ENCODE measurements around the gene CYP2R1. TPM values are rescaled to one million over a fixed set of nuclear protein-coding genes. Genes with fewer than 3 reads are reported as not detected.

CYP2R1 gene
- total and polyA plus RNA-seq, 10 donors, result 9.6 to 45.0 (median 21.3) TPM

- intact Hi-C loops (cut with DNase I; ENCODE audit: low total_unique reads), result no loop called here
- Histone ChIP-seq H3K4me3 (no peak overlapping the region), H3K27me3 (replicated peaks in 1 of 7) (no peaks in the 10 kb centered on the region), H3K36me3 (no peaks in the 10 kb centered on the region), H3K4me1 (peaks cover 8 to 49% (median 20%) of the 10 kb centered on the region in 6 donors), H3K27ac (peak overlapping the region in 5 of 8 donors; percentile 12 to 64 (median 41)), H3K9me3 (no peaks in the 10 kb centered on the region)
- 45 to 70% (median 54%) methylated on average over 5 of the region's 5 CpGs for WGBS, 5 donors
- DNase-seq, result peak; percentile 71
- no peak for TF ChIP-seq CTCF (IDR thresholded peaks at IDR 0.05 in 8 of 11, conservative IDR thresholded peaks at IDR 0.05 in 3 of 11)
- TF ChIP-seq POLR2A (IDR thresholded peaks at IDR 0.05), result no peak
- TF ChIP-seq POLR2AphosphoS5 (IDR thresholded peaks at IDR 0.05), result peak in 1 of 3 donors; percentile 68
These were observed 2.9 kb upstream of the CYP2R1 start for GRCh38 chr11:14894657-14895598.

- no peaks in the 10 kb centered on the region for H3K27me3 ChIP-seq (replicated peaks in 1 of 7)
- WGBS, 5 donors, result 89 to 96% (median 91%) methylated on average over 2 of the region's 2 CpGs
- intact Hi-C loops (cut with DNase I; ENCODE audit: low total_unique reads), result no loop called here
- H3K36me3 ChIP-seq, result no peaks in the 10 kb centered on the region
- TF ChIP-seq POLR2AphosphoS5 (IDR thresholded peaks at IDR 0.05) (no peak), CTCF (IDR thresholded peaks at IDR 0.05 in 8 of 11, conservative IDR thresholded peaks at IDR 0.05 in 3 of 11) (no peak), POLR2A (IDR thresholded peaks at IDR 0.05) (no peak)
- H3K4me3 ChIP-seq, result peak overlapping the region; percentile 72 to 79 (median 76)
- peak overlapping the region in 7 of 8 donors; percentile 94 to 97 (median 96) for H3K27ac ChIP-seq
- no peaks in the 10 kb centered on the region for H3K9me3 ChIP-seq
- DNase-seq, result no peak
- H3K4me1 ChIP-seq, result peaks cover 8 to 60% (median 29%) of the 10 kb centered on the region in 6 donors
These were observed 546 bp upstream of the CYP2R1 start for GRCh38 chr11:14892577-14892976.

- peak; percentile 96 for DNase-seq
- Histone ChIP-seq H3K27ac (peak overlapping the region; percentile 90 to 97 (median 96)), H3K9me3 (no peaks in the 10 kb centered on the region), H3K4me3 (peak overlapping the region; percentile 72 to 79 (median 76)), H3K27me3 (replicated peaks in 1 of 7) (no peaks in the 10 kb centered on the region), H3K36me3 (no peaks in the 10 kb centered on the region), H3K4me1 (peaks cover 8 to 71% (median 29%) of the 10 kb centered on the region in 6 donors)
- 0 to 1% (median 0%) methylated on average over 30 to 67 of the region's 67 CpGs for WGBS, 5 donors
- intact Hi-C loops (cut with DNase I; ENCODE audit: low total_unique reads), result no loop called here
- peak; percentile 95 to 97 (median 96) for TF ChIP-seq POLR2AphosphoS5 (IDR thresholded peaks at IDR 0.05)
- peak in 2 of 3 donors; percentile 34 to 45 for TF ChIP-seq POLR2A (IDR thresholded peaks at IDR 0.05)
- TF ChIP-seq CTCF (IDR thresholded peaks at IDR 0.05 in 8 of 11, conservative IDR thresholded peaks at IDR 0.05 in 3 of 11), result peak in 2 of 11 experiments; percentile 7 to 16
These were observed 642 bp downstream of the CYP2R1 start for GRCh38 chr11:14891143-14892035.

Data from spleen (tissue), 11 donors.